GM18517 (cell line): ENCODE results near the gene UBE4A.
A peak's percentile ranks its signal among the peaks of the same experiment; 100 is the strongest.
"Not testable (repeated sequence)": the region's sequence is repeated elsewhere in the genome, so short reads cannot be mapped to it uniquely, and the experiment has no call there.

Experiments used
- ATAC-seq: cut with Tn5 transposase; IDR thresholded peaks from one replicate; pipeline ENCODE4 v1.9.1; 2021; ENCODE audit warnings: mild to moderate bottlenecking, moderate library complexity; ENCODE audit not compliant: unreplicated experiment

The UBE4A gene

GRCh38 chr11:118398791-118399559 lies 39.6 kb downstream of the UBE4A start:
- ATAC-seq = no peak

DNA sequence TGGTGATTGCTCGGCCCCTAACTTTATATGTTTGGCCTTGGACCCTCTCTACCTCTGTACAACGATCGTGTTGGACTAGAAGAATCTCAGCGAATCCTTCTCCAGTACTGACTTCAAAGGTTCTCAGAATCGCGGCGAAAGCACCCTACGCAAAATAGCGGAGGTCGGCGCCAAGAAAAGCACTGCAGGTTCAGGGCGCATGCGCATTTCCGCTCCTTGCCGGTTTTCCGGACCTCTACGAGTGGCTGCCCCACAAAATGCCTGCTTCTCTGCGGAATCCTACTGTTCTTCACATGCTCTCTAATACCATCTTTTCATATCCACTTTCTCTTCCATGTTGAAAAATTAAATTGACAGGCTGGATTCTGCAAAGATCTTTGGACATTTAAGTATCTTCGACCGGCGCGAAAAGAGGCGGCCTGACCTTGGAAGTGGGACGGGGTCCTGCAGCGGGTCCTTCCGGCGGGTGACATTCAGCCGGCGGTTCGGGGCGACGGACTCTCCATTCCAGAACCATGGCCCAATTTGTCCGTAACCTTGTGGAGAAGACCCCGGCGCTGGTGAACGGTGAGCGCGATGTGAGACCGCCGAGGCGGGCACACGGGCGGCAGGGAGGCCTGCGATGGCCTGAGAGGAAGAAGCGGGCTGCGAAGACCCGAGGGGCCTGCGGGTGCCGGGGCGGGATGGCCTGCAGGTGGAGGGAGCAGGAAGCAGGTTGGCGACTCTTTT lies 41.9 kb downstream of the UBE4A start, which contains the start of gene ATP5MG:
Gene ATP5MG (plus strand): TSS at position 456 of the 729 bp plus-strand sequence. CDS start 60 bp downstream, at position 516.
- peak; percentile 61 for ATAC-seq

DNA sequence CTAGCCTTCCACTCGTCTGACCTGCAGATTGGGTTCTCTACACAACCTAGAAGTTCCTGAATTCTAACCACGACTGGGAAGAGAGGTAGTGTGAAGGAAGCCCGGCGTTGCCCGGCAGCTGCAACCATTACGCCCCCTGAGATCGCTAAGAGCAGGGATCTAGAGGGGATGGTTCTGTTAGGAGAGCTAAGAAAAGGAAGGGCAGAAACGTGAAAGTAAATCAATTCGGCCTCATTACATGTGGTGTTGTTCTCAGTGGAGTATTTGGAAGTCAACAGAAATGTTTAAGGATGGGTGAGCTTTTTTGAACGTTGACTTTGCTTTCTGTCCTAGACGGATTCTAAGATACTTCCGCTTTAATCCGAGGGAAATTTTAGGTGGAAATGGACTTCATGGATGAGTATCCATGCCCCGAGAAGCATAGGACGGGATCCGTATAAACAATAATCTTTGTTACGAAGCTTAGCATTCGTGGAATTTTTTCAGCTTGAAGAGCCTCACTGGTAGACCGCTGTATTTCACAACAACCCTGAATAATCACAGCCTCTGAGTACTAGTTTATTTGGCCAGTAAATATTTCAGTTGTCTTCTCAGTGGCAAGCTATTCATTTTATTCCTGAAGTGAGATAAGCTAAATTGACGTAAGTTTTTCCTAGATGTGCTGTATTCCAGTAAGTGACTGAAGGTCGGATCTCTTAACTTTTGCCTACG lies 42.6 kb downstream of the UBE4A start:
- no peak for ATAC-seq

DNA sequence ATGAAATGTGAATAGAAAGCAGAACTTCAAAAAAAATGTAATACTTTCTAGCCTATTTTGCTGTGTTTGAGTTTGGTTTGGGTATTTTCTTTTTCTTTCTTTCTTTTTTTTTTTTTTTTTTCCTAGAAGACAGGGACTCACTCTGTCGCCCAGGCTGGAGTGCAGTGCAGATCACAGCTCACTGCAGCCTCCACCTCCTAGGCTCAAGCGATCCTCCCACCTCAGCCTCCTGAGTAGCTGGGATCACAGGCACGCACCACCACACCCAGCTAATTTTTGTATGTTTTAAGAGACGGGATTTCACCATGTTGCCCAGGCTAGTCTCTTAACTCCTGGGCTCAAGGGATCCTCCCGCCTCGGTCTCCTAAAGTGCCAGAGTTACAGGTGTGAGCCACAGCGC lies 43.2 kb downstream of the UBE4A start:
- ATAC-seq = not testable (repeated sequence)

DNA sequence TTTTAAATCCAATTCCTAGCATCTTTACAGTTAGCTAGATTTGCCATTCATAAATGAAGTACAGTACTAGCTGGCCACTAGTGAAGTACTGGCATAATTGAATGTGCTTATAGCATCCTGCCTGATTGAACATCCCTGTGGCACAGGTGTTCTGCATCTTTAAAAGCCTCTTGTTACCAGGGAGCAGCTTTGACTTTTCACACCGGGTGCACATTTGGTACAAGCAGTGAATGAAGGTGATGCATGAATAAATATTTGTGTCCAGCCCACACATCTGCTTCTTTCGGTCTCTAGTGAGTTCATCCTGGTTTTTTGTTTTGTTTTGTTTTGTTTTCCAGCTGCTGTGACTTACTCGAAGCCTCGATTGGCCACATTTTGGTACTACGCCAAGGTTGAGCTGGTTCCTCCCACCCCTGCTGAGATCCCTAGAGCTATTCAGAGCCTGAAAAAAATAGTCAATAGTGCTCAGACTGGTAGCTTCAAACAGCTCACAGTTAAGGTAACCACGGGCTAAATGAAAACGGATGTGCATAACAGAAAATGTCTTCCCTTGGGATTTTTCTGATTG lies 47.3 kb downstream of the UBE4A start:
- ATAC-seq = no peak

- peak; percentile 71 for ATAC-seq
Measured at GRCh38 chr11:118410055-118410745, 50.8 kb downstream of the UBE4A start.

DNA sequence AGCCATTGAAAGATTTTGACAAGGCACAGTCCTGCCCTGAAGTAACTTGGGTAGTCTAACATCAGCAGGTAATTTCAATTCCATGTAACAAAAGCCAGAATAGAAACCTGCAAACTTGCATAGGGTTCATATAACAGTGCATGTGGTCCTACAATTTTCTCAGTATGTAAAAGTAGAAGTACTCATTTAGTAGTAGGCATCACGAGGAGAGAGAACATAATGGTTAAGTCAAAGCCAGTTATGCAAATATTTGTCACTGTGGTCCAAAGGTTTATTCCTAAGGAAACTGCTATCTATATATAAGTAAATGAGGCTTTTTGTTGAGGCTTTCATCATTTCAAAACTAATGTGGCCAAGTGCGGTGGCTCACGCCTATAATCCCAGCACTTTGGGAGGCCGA lies 52.1 kb downstream of the UBE4A start:
- ATAC-seq = no peak

DNA sequence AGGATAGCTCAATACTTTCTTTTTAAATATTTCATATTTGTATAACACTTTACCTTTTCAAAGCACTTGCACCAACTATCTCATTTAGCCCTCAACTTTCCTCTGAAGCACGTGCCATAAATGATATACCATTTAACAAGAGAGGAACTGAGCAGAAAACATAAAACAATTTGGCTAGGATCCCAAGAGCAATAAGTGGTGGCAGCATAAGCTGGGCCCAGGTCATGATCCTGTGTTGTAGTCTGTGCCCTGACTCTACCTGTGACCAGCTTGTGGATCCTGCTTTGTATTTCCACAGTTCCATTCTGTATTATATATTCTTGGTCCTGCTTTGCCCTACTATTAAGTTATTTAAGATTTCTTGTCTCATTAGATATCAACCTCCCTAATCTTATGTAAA lies 53.5 kb downstream of the UBE4A start:
- no peak for ATAC-seq

GRCh38 chr11:118415062-118415738 lies 55.8 kb downstream of the UBE4A start:
- ATAC-seq = no peak

DNA sequence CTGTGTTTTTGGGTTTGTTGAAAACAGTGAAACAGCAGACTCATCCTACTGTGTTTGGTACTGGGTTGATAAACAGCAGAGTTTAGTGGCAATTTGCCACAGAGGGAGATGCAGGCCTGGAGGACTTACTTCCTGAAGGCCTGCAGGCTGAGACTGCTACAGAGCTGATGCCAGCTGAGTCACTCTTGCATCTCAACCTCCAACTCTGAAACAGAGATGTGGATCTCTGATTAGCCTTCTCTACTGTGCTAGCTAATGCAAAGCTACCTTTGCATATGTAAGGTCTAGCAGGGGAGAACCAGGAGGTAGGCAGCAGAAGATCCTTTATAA lies 56.3 kb downstream of the UBE4A start:
- no peak for ATAC-seq

DNA sequence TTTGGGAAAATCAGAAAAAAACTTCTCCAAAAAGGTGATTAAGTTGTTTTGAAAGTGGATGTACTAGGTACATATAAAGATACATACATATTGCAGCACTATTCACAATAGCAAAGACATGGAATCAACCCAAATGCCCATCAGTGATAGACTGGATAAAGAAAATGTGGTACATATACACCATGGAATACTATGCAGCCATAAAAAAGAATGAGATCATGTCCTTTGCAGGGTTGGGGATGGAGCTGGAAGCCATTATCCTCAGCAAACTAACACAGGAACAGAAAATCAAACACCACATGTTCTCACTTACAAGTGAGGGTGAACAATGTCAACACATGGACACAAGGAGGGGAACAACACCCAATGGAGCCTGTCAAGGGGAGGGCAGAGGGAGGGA lies 57.5 kb downstream of the UBE4A start:
- ATAC-seq = not testable (repeated sequence)

GRCh38 chr11:118417801-118418200 lies 58.4 kb downstream of the UBE4A start:
- ATAC-seq = no peak

DNA sequence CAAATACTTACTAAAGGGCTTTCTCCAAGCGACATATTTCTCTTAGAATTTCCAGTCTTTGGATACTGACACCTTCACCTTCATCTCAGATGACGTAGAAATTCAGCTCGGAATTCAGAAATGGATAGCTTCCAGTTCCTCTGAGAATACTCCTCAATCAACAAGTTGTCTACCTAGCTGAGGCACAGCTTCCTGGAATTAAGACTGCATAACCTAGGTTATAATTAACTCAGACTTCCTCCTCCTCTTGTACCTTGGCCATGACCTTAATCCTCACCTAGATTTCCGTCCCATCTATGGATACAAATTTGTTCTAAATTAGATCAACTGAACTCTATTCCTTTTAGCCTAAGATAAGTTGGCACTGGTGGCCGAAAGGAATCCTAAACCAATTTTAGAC lies 59.4 kb downstream of the UBE4A start:
- ATAC-seq = no peak

DNA sequence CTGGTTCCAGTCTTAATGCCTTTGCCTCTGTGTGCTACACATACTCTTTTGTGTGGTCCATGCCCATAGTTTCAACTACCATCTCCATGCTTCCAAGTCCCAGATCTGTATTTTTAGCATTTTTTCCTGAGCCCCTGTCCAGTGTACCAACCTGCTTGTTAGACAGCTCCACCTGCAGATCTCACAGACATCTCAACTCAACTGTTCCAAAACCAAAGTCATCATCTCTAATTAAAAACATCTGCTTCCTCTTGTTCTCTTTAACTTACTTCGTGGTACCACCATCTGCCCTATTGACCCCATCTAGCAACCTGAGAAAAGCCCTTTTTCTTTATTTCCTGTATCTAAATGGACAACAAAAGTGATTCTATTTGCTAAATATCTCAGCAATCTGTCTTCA lies 68.3 kb downstream of the UBE4A start:
- no peak for ATAC-seq

DNA sequence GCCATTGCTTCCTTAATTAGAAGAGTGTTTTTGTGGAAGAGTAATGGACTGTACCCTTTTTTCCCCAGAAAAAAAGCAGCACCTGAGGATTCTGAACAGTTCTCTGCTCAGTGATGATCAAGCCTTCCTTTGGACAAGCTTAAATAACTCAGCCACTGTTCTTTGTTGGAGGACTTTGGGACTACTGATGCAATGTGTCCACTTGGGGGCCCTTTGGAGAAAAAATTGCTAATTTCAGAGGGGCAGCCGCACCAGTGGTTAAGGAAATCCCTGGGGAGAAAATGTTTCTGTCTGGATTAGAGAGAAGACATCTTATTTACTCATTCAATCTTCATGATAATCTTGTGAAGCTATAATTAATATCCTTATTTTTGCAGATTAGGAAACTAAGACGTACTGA lies 71.6 kb downstream of the UBE4A start:
- no peak for ATAC-seq

DNA sequence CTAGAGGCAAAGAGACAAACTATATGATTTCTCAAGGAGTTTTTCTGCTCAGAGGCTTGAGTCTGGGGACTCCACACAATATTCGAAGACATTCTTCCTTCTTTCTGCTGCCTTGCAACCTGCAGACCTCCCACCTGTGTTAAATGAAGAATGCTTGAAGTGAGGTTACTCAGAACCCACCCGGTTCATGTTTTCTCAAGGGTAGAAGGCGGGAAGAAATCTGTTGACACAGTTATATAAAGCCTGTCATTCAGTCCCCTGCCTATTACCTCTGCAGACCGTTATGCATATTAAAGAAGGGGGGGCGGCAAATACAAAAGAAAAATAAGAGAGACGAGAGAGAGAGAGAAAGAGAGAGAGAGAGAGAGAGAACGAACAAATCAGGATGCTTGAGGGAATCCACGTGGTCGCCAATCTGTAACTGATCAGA lies 74.7 kb downstream of the UBE4A start:
- ATAC-seq = no peak

DNA sequence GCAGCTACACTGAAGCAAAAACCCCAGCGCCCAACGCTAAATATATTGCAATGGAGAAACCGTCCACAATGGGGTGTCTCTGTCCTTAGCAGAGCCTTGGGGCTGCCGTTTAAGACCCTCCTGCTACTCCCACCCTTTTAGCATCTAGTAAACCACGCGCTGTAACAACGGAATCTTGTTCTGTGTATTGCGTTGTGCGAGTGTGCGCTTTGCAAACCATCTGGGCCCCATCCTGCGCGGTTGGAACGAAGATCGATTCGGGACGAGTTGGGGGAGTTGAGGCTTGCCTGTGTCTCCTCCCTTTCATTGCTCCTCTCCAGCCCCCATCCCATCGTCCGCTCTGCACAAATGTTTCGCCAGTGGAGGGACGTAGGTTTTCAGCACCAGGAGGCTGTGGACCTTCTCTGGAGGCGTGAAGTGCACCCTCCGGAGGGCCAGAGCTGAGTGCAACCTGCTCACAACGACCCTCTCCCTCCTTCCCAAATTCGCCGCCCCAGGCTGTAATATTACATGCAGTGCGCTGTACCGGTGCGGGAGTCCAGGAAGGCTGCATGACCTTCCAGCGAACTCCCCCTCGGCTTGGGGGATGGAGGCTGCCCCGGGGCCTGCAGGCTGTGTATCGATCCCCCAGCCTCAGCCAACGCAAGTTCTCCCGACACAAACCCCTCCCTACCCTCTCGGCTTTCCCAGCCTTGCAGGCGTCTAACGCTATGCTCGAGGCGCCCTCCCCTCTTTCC lies 75.3 kb downstream of the UBE4A start:
- ATAC-seq = no peak

DNA sequence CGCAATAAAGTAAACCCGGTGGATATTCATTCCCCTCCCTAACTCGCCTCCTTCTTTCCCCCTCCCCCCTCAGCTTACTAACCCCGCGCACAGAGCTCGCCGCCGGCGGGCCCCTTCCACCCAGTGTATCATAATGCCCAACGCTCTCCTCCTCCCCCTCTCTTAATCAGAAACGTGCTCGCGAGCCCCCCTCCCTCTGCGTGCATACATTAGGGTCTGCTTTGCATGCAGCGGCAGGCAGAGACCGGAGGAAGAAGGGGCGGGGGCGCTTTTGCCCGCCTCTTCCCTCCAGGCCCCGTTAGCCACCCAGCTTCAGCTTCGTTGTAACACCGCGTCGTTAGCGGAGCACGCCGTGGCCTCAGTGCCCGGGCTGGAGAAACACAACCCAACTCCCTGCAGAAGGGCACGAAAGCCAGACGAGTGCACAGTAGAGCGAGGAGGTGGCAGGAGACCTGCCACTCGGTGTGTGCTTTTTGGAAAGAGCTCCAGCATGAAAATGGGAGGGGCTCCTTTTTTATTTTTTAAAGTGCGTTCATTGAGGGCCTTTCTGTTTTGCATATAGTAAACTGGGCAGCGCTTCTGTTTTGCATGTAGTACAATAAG lies 76.0 kb downstream of the UBE4A start:
- peak; percentile 9 for ATAC-seq
